Activated CD4-positive, alpha-beta T cell treated with anti-CD3 and anti-CD28 coated beads, Interleukin-2, amount 50 U/mL, for 1 hour (primary cell): Measurements from ENCODE around the gene TNFRSF12A.
"Not testable (repeated sequence)": the region's sequence is repeated elsewhere in the genome, so short reads cannot be mapped to it uniquely, and the experiment has no call there.

Experiments used
- DNase-seq: peaks from one replicate; pipeline ENCODE4 v3.0.0-alpha.2; 2020

The TNFRSF12A gene

DNA sequence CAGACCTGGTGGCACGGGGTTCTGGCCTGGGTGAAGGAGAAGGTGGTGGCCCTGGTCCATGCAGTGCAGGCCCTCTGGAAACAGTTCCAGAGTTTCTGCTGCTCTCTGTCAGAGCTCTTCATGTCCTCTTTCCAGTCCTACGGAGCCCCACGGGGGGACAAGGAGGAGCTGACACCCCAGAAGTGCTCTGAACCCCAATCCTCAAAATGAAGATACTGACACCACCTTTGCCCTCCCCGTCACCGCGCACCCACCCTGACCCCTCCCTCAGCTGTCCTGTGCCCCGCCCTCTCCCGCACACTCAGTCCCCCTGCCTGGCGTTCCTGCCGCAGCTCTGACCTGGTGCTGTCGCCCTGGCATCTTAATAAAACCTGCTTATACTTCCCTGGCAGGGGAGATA, 49.0 kb downstream of the TNFRSF12A start:
- DNase-seq: not testable (repeated sequence)

- DNase-seq: no peak
Observed at GRCh38 chr16:3070608-3071111, 50.5 kb downstream of the TNFRSF12A start.

GRCh38 chr16:3071655-3072054, 51.5 kb downstream of the TNFRSF12A start:
- no peak for DNase-seq
